MM.1S (cell line): Measurements from ENCODE around the gene COPZ1.

Experiments used
- DNase-seq: peaks from one replicate; pipeline ENCODE4 v3.0.0-alpha.2; 2015
- H2AFZ ChIP-seq: fragments of 300-600 bp; sonication (generic); 2 replicates; pipeline ENCODE4 v1.6.0; 2016; ENCODE audit warnings: antibody characterized with exemption, low read length
- H3F3A ChIP-seq: fragments of 300-600 bp; sonication (generic); 2 replicates; pipeline ENCODE4 v1.6.1; 2016; ENCODE audit warnings: mild to moderate bottlenecking, antibody characterized with exemption, low read length, moderate library complexity, mixed read lengths; ENCODE audit not compliant: insufficient read depth
- H3K27ac ChIP-seq: fragments of 300-600 bp; sonication (generic); 2 replicates; pipeline ENCODE4 v1.5.1; 2016; ENCODE audit warnings: mild to moderate bottlenecking, low read length
- H3K27me3 ChIP-seq: fragments of 300-600 bp; sonication (generic); replicated peaks from 2 replicates; pipeline ENCODE4 v1.6.0; 2016; ENCODE audit warnings: low read length; ENCODE audit not compliant: insufficient read depth
- H3K36me3 ChIP-seq: fragments of 300-600 bp; sonication (generic); replicated peaks from 2 replicates; pipeline ENCODE4 v1.6.1; 2016; ENCODE audit warnings: mild to moderate bottlenecking, low read length, mixed read lengths; ENCODE audit not compliant: insufficient read depth
- H3K4me1 ChIP-seq: fragments of 300-600 bp; sonication (generic); 2 replicates; pipeline ENCODE4 v1.6.1; 2016; ENCODE audit warnings: low read length, mixed read lengths
- H3K4me2 ChIP-seq: fragments of 300-600 bp; sonication (generic); 2 replicates; pipeline ENCODE4 v1.6.0; 2016; ENCODE audit warnings: low read depth, low read length
- H3K4me3 ChIP-seq: fragments of 300-600 bp; sonication (generic); 2 replicates; pipeline ENCODE4 v1.5.1; 2016; ENCODE audit warnings: low read length, mixed read lengths
- H3K79me2 ChIP-seq: fragments of 300-600 bp; sonication (generic); 2 replicates; pipeline ENCODE4 v1.6.1; 2016; ENCODE audit warnings: mixed run types, low read length, mixed read lengths
- H3K9ac ChIP-seq: fragments of 300-600 bp; sonication (generic); 2 replicates; pipeline ENCODE4 v1.6.1; 2016; ENCODE audit warnings: low read length, mixed read lengths
- H3K9me2 ChIP-seq: fragments of 300-600 bp; sonication (generic); replicated peaks from 2 replicates; pipeline ENCODE4 v1.6.1; 2016; ENCODE audit warnings: mild to moderate bottlenecking, low read length, mixed read lengths; ENCODE audit not compliant: insufficient read depth
- H3K9me3 ChIP-seq: fragments of 300-600 bp; sonication (generic); replicated peaks from 2 replicates; pipeline ENCODE4 v1.6.1; 2016; ENCODE audit warnings: mild to moderate bottlenecking, low read length, mixed read lengths; ENCODE audit not compliant: insufficient read depth
- H4K20me1 ChIP-seq: fragments of 300-600 bp; sonication (generic); 2 replicates; pipeline ENCODE4 v1.6.1; 2016; ENCODE audit warnings: mild to moderate bottlenecking, low read length, moderate library complexity, mixed read lengths; ENCODE audit not compliant: insufficient read depth
- CTCF ChIP-seq: fragments of 300-600 bp; sonication (generic); IDR thresholded peaks from 2 replicates; pipeline ENCODE4 v1.5.1; 2016; ENCODE audit warnings: antibody characterized with exemption, low read length, mixed read lengths

COPZ1 gene

GRCh38 chr12:54401119-54401518, 76.2 kb downstream of the COPZ1 start:
- no peak for DNase-seq
- Histone ChIP-seq H3K79me2 (no peaks in the 10 kb centered on the region), H3F3A (no peaks in the 10 kb centered on the region), H3K36me3 (no peaks in the 10 kb centered on the region), H3K4me2 (no peak overlapping the region), H2AFZ (no peak overlapping the region), H3K4me1 (no peaks in the 10 kb centered on the region), H3K27me3 (no peaks in the 10 kb centered on the region), H3K9me3 (no peaks in the 10 kb centered on the region), H3K9me2 (no peaks in the 10 kb centered on the region), H3K27ac (no peak overlapping the region), H3K4me3 (no peak overlapping the region), H4K20me1 (no peaks in the 10 kb centered on the region), H3K9ac (no peak overlapping the region)
- TF ChIP-seq CTCF = no peak
